ENCODE measurements around the gene CREM. TPM values are rescaled to one million over a fixed set of nuclear protein-coding genes. Genes with fewer than 3 reads are reported as not detected.

CREM gene
- total and polyA plus RNA-seq, 2 of the 8 experiments (the other 6 are each of a cell fraction or from before 2014, with no cell fraction given): 18.7 to 21.9 TPM

DNA sequence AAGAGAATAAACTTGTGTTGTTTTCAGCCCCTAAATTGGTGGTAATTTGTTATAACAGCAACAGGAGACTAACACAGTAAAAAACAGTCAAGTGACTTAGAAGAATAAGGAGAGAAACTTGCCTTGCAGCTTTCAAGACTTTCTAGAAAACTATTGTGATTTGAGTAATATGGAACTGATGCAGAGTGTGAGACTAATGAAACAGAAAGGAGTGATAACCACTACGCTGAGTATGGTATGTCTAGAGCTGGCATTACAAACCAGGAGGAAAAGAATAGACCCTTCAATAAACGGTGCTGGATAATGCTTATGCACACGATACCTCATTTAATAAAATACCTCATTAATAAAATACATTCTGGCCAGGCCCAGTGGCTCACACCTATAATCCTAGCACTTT, 99.9 kb downstream of the CREM start (continued):
- TF ChIP-seq, protein P1, sequence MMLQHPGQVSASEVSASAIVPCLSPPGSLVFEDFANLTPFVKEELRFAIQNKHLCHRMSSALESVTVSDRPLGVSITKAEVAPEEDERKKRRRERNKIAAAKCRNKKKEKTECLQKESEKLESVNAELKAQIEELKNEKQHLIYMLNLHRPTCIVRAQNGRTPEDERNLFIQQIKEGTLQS (IDR thresholded peaks at IDR 0.05; ENCODE audit: insufficient read depth, low read depth, low read length): no peak
- TF ChIP-seq CEBPB (IDR thresholded peaks at IDR 0.05; ENCODE audit: low read depth, low read length): no peak
